ENCODE results near the gene RASGRP4.
"Not testable (repeated sequence)": the region's sequence is repeated elsewhere in the genome, so short reads cannot be mapped to it uniquely, and the experiment has no call there.

Gene RASGRP4

GRCh38 chr19:38367041-38367440 is 59.0 kb downstream of the RASGRP4 start:
- no peak for DNase-seq

GRCh38 chr19:38362946-38363688 is 62.9 kb downstream of the RASGRP4 start:
- DNase-seq: not testable (repeated sequence)

GRCh38 chr19:38362076-38362945 is 63.7 kb downstream of the RASGRP4 start:
- DNase-seq: peak; percentile 95

GRCh38 chr19:38361633-38362075 is 64.4 kb downstream of the RASGRP4 start:
- DNase-seq: peak; percentile 89

- DNase-seq: no peak
These were observed 65.0 kb downstream of the RASGRP4 start for GRCh38 chr19:38360839-38361631.

GRCh38 chr19:38360351-38360750 is 65.7 kb downstream of the RASGRP4 start:
- DNase-seq: no peak

GRCh38 chr19:38359242-38360021 is 66.6 kb downstream of the RASGRP4 start:
- no peak for DNase-seq

All from stimulated activated CD4-positive, alpha-beta T cell treated with anti-CD3 and anti-CD28 coated beads, Interleukin-15, amount 100 ng/mL, for 24 hours (primary cell).